ENCODE measurements around the gene SALL3.

DNA sequence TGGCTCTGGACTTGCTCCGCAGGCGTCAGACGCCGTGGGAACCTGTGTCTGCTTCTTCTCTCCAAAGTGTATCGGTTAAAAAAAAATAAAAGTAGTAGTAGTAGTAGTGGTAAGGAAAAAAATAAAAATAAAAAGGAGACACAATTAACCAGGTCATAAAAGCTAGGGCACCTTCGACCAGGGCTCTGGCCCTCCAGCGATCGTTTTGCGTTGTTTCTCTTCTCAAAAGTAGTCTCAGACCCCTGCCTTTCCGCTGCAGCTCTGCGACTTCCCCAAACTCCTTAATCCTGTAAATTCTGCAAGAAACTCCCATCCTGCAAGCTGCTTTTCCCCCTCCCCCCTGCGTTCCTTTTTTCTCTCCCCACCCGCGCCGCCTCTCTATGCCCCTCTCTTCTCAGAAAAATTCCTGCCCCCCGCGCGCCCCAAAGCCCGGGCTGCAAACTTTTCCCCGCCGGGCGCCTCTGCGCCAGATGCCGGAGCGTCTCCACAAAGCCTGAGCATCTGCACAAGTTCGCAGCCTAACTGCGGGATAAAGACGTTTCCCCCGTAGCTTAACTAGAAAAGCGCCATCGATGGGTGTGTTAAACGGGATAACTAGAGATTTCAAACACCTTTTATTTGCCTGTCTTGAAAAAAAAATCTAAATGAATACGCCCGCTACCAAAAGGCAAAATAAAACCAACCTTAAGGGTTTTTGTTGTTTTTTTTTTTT lies 1.8 kb upstream of the SALL3 start:
- TF ChIP-seq, protein P1, sequence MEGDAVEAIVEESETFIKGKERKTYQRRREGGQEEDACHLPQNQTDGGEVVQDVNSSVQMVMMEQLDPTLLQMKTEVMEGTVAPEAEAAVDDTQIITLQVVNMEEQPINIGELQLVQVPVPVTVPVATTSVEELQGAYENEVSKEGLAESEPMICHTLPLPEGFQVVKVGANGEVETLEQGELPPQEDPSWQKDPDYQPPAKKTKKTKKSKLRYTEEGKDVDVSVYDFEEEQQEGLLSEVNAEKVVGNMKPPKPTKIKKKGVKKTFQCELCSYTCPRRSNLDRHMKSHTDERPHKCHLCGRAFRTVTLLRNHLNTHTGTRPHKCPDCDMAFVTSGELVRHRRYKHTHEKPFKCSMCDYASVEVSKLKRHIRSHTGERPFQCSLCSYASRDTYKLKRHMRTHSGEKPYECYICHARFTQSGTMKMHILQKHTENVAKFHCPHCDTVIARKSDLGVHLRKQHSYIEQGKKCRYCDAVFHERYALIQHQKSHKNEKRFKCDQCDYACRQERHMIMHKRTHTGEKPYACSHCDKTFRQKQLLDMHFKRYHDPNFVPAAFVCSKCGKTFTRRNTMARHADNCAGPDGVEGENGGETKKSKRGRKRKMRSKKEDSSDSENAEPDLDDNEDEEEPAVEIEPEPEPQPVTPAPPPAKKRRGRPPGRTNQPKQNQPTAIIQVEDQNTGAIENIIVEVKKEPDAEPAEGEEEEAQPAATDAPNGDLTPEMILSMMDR (IDR thresholded peaks at IDR 0.05) = no peak
- no peak for TF ChIP-seq POLR2A (IDR thresholded peaks at IDR 0.05)
